GM06990 (cell line): ENCODE results near the gene STUM.
"Not testable (repeated sequence)": the region's sequence is repeated elsewhere in the genome, so short reads cannot be mapped to it uniquely, and the experiment has no call there.

ENCODE experiments used
- DNase-seq: peaks from one replicate; pipeline ENCODE4 v3.0.0-alpha.2; 2011; ENCODE audit not compliant: insufficient read length; ENCODE audit errors: extremely low read depth
- H3K27me3 ChIP-seq: replicated peaks from 2 replicates; pipeline ENCODE4 v1.6.0; 2011; ENCODE audit warnings: low read length; ENCODE audit not compliant: control insufficient read depth, insufficient read depth
- H3K36me3 ChIP-seq: 2 replicates; pipeline ENCODE4 v1.5.1; 2011; ENCODE audit warnings: low read length; ENCODE audit not compliant: control insufficient read depth, insufficient read depth
- H3K4me3 ChIP-seq: replicated peaks from 2 replicates; pipeline ENCODE4 v1.5.1; 2011; ENCODE audit warnings: low read depth, mild to moderate bottlenecking, control low read depth, low read length
- CTCF ChIP-seq: IDR thresholded peaks from 2 replicates; pipeline ENCODE4 v1.5.1; 2011; ENCODE audit warnings: low read length, control low read depth, mild to moderate bottlenecking, inconsistent platforms; ENCODE audit not compliant: insufficient read depth, poor library complexity, severe bottlenecking

STUM gene

GRCh38 chr1:226608699-226609505, 60.3 kb downstream of the STUM start:
- Histone ChIP-seq H3K36me3 (no peaks in the 10 kb centered on the region), H3K27me3 (peaks cover 1% of the 10 kb centered on the region), H3K4me3 (no peak overlapping the region)
- peak; percentile 92 for TF ChIP-seq CTCF
- no peak for DNase-seq

- Histone ChIP-seq H3K36me3 (no peaks in the 10 kb centered on the region), H3K4me3 (no peak overlapping the region), H3K27me3 (peaks cover 1% of the 10 kb centered on the region)
- no peak for TF ChIP-seq CTCF
- DNase-seq: no peak
Observed at GRCh38 chr1:226609836-226610455, 61.4 kb downstream of the STUM start.

GRCh38 chr1:226610671-226611070, 62.1 kb downstream of the STUM start:
- Histone ChIP-seq H3K36me3 (no peaks in the 10 kb centered on the region), H3K27me3 (peaks cover 1% of the 10 kb centered on the region), H3K4me3 (no peak overlapping the region)
- DNase-seq: no peak
- no peak for TF ChIP-seq CTCF

GRCh38 chr1:226611301-226611700, 62.7 kb downstream of the STUM start:
- DNase-seq: no peak
- H3K27me3 ChIP-seq: peaks cover 1% of the 10 kb centered on the region
- no peaks in the 10 kb centered on the region for H3K36me3 ChIP-seq
- no peak for TF ChIP-seq CTCF
- H3K4me3 ChIP-seq: no peak overlapping the region

GRCh38 chr1:226611980-226612379, 63.4 kb downstream of the STUM start:
- DNase-seq, H3K36me3 ChIP-seq, H3K4me3 ChIP-seq, H3K27me3 ChIP-seq: not testable (repeated sequence)

GRCh38 chr1:226615876-226616275, 67.3 kb downstream of the STUM start:
- no peaks in the 10 kb centered on the region; the same call in 1 of the 2 replicates for H3K27me3 ChIP-seq
- H3K4me3 ChIP-seq: no peak overlapping the region
- DNase-seq: no peak
- no peak for TF ChIP-seq CTCF
- H3K36me3 ChIP-seq: no peaks in the 10 kb centered on the region
